Activated CD4-positive, alpha-beta T cell treated with anti-CD3 and anti-CD28 coated beads for 36 hours (primary cell): ENCODE data around the gene CCDC148. TPM values are rescaled to one million over a fixed set of nuclear protein-coding genes. Genes with fewer than 3 reads are reported as not detected.

Experiments
- ATAC-seq: fragments of 200-7000 bp; cut with Tn5 transposase; one replicate; pipeline ENCODE4 v1.10.0; 2021; ENCODE audit warnings: mild to moderate bottlenecking, moderate library complexity
- CTCF ChIA-PET: fragments of 350-600 bp; sonication (Branson Sonifier 250); formaldehyde crosslinking; loops from one replicate; lab custom pipeline; 2021; ENCODE audit warnings: antibody characterized with exemption; lab: Charles Lee
- POLR2A ChIA-PET: fragments of 350-600 bp; sonication (Branson Sonifier 250); formaldehyde crosslinking; loops from one replicate; lab custom pipeline; 2021; ENCODE audit warnings: antibody characterized with exemption, inconsistent platforms; lab: Charles Lee
- DNase-seq: peaks from one replicate; pipeline ENCODE4 v3.0.0-alpha.2; 2020
- H3K27ac Mint-ChIP-seq: one replicate; pipeline ENCODE4 v1.8.0; 2021; ENCODE audit warnings: mixed read lengths
- H3K27me3 Mint-ChIP-seq: one replicate; pipeline ENCODE4 v1.8.0; 2021; ENCODE audit warnings: mixed read lengths
- H3K36me3 Mint-ChIP-seq: one replicate; pipeline ENCODE4 v1.8.0; 2021; ENCODE audit warnings: low read depth, mixed read lengths
- H3K4me1 Mint-ChIP-seq: one replicate; pipeline ENCODE4 v1.8.0; 2021; ENCODE audit warnings: mixed read lengths
- H3K4me3 Mint-ChIP-seq: one replicate; pipeline ENCODE4 v1.8.0; 2021; ENCODE audit warnings: mild to moderate bottlenecking, moderate library complexity, mixed read lengths
- H3K9me3 Mint-ChIP-seq: one replicate; pipeline ENCODE4 v1.8.0; 2021; ENCODE audit warnings: low read depth, mixed read lengths
- intact Hi-C, 2 experiments: fragments of 100-400 bp; cut with DNase I in 1 of 2; cut with micrococcal nuclease in 1 of 2; formaldehyde crosslinking; loops; one replicate each; pipeline versions ENCODE4 v1.14.2 to v1.15.1; 2022 to 2024; cut with DNase I, micrococcal nuclease
- total RNA-seq, 2 experiments: library from RNA; stranded (reverse); gene quantifications; one replicate each; pipeline ENCODE4 v1.2.3, GENCODE V29; 2021

Gene CCDC148
- total RNA-seq, 2 experiments from 2014 or later: 0.23 to 0.26 TPM

DNA sequence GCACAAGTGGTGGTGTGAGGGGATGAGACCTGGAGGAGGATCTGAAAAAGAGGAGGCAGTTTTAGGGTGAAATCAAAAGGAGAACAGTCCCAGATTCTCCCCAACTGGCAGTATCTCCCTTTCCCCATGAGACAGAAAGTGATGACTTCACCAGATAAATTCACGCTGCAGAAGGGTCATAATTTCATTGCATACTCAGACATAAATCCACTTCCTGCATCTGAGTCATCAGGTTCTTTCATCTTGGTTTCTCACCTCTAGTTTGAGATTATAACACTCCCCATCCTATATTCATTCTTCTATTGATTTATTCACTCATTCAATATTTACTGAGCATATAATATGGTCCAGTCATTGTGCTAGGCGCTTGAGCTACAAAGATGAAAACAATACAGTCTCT lies 64.7 kb downstream of the CCDC148 start:
- DNase-seq (no peak), ATAC-seq (peak; percentile 92)
- H3K27ac Mint-ChIP-seq: peak overlapping the region; percentile 59
- ChIA-PET POLR2A (interaction anchor here (0.7 kb wide), 1 partner anchor 915 kb away, joined by 3 read pairs; no protein-coding TSS in a partner anchor), CTCF (no interaction called here)
- H3K36me3 Mint-ChIP-seq: no peaks in the 10 kb centered on the region
- peaks cover 12% of the 10 kb centered on the region for H3K27me3 Mint-ChIP-seq
- H3K4me1 Mint-ChIP-seq: peaks cover 8% of the 10 kb centered on the region
- intact Hi-C loops: loop anchor here (2.0 to 10.0 kb wide), 2 partner anchors 65 to 197 kb away; partner anchors contain the start of genes CCDC148 (in 1 of the 2) and PKP4 (in 1 of the 2)
- no peaks in the 10 kb centered on the region for H3K9me3 Mint-ChIP-seq
- H3K4me3 Mint-ChIP-seq: no peak overlapping the region

DNA sequence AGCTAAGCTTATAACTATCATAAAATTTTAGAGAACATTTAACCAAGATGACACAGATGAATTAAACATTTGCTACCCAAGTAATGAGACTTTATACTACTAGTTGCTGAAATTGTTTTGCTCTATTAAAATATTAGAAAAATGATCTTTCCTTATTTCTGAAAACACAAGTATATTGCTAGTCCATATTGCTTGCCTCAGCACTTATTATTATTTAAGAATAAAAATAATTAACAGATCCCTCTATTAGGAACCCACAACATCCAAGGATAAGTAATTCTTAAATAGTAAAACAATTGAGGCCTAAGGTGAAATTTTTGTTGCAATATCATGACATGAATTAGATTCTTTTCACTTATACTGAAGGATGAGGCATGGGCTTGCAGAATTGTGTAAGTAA lies 65.2 kb downstream of the CCDC148 start:
- CTCF ChIA-PET: no interaction called here
- Mint-ChIP-seq H3K4me1 (peaks cover 8% of the 10 kb centered on the region), H3K36me3 (no peaks in the 10 kb centered on the region), H3K27ac (no peak overlapping the region), H3K27me3 (peaks cover 13% of the 10 kb centered on the region), H3K4me3 (no peak overlapping the region), H3K9me3 (no peaks in the 10 kb centered on the region)
- intact Hi-C loops: loop anchor here in 1 of 2 experiments (10.0 kb wide), 1 partner anchor 197 kb away; no protein-coding TSS in a partner anchor
- DNase-seq: no peak
- POLR2A ChIA-PET: no interaction called here
- no peak for ATAC-seq

DNA sequence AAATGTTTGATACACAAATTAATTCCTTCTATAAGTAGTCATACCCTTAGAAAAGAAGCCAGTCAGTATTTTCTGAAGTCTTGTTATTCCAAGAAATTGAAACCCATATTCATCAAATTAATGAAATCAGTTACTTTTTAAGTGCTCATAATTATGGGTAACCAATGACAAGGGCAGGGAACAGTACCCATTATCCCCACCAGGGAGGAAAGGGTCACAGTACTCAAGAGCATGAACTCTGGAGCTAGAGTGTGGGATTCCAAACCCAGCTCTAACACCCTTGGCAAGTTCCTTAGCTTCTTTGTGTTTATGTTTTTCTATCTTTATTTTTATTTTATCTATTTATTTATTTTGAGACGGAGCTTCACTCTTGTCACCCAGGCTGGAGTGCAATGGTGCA lies 68.4 kb downstream of the CCDC148 start:
- Mint-ChIP-seq H3K4me1 (peaks cover 8% of the 10 kb centered on the region), H3K27ac (no peak overlapping the region), H3K36me3 (no peaks in the 10 kb centered on the region), H3K27me3 (peaks cover 11% of the 10 kb centered on the region), H3K4me3 (no peak overlapping the region), H3K9me3 (no peaks in the 10 kb centered on the region)
- CTCF ChIA-PET: interaction anchor here (0.6 to 0.7 kb wide), 2 partner anchors 8 to 196 kb away, joined by 3 read pairs; no protein-coding TSS in a partner anchor
- intact Hi-C loops: no loop called here
- DNase-seq: no peak
- no peak for ATAC-seq
- POLR2A ChIA-PET: no interaction called here

DNA sequence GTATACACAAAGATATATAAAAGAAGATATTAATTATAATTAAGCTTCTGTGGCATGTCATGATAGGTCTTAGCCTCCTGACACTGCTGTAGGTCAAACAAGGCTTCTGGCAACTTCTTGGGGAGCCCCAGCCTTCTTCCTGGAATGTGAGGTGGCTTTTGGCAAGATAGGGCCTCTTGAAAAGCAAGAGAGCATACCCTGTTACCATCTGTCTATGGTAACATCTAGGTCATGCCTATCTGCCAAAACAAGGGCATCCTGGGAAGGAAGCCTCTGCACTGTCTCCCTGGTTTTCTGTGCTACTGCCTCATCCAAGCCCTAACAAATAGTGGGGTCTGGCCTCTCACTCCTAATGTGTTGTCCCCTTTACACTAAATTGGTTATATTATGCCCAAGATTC lies 70.9 kb downstream of the CCDC148 start:
- ATAC-seq (no peak), DNase-seq (no peak)
- no peak overlapping the region for H3K4me3 Mint-ChIP-seq
- peaks cover 10% of the 10 kb centered on the region for H3K27me3 Mint-ChIP-seq
- no peak overlapping the region for H3K27ac Mint-ChIP-seq
- CTCF ChIA-PET: no interaction called here
- no peaks in the 10 kb centered on the region for H3K36me3 Mint-ChIP-seq
- POLR2A ChIA-PET: no interaction called here
- no peaks in the 10 kb centered on the region for H3K9me3 Mint-ChIP-seq
- H3K4me1 Mint-ChIP-seq: no peaks in the 10 kb centered on the region
- intact Hi-C loops: no loop called here

DNA sequence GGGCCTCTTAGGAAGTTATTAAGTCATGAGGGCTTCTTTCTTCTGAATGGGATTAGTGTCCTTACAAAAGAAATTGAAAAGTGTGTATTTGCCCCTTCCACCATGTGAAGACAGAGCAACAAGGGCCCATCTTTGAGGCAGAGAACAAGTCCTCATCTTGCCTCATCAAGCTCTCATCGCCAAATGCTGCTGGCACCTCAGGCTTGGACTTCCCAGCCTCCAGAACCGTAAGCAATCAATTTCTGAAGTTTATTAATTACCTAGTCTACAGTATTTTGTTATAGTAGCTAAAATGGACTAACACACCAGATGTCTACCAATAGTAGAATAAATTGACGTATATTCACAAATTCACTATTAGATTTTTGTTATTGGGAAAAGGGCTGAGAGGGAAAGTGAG lies 74.6 kb downstream of the CCDC148 start:
- ATAC-seq (no peak), DNase-seq (no peak)
- H3K4me3 Mint-ChIP-seq: no peak overlapping the region
- POLR2A ChIA-PET: no interaction called here
- CTCF ChIA-PET: interaction anchor here (0.5 to 1.4 kb wide), 2 partner anchors 34 to 449 kb away, joined by 3 read pairs; no protein-coding TSS in a partner anchor
- intact Hi-C loops: no loop called here
- H3K27me3 Mint-ChIP-seq: peaks cover 7% of the 10 kb centered on the region
- H3K36me3 Mint-ChIP-seq: no peaks in the 10 kb centered on the region
- no peaks in the 10 kb centered on the region for H3K4me1 Mint-ChIP-seq
- H3K27ac Mint-ChIP-seq: no peak overlapping the region
- H3K9me3 Mint-ChIP-seq: no peaks in the 10 kb centered on the region

DNA sequence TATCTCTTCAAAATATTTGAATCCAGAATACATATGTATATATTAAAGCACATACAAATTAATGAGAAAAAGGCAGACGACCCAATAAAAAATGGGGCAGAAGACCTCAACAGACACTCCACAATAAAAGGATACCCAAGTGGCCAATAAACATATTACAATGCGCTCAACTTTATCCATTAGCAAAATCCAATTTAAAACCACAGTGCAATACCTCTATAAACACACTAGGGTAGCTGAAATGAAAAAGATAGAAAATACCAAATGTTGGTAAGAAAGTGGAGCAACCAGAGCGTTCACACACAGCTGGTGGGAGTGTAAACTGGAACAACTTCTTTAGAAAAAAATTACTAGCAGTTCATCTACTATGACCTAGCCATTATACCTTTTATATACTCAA lies 75.3 kb downstream of the CCDC148 start:
- peaks cover 3% of the 10 kb centered on the region for H3K27me3 Mint-ChIP-seq
- H3K36me3 Mint-ChIP-seq: no peaks in the 10 kb centered on the region
- no peaks in the 10 kb centered on the region for H3K4me1 Mint-ChIP-seq
- ATAC-seq (no peak), DNase-seq (no peak)
- CTCF ChIA-PET: interaction anchor here (1.4 kb wide), 1 partner anchor 33 kb away, joined by 3 read pairs; no protein-coding TSS in a partner anchor
- no peak overlapping the region for H3K4me3 Mint-ChIP-seq
- POLR2A ChIA-PET: no interaction called here
- no peaks in the 10 kb centered on the region for H3K9me3 Mint-ChIP-seq
- H3K27ac Mint-ChIP-seq: no peak overlapping the region
- intact Hi-C loops: no loop called here

DNA sequence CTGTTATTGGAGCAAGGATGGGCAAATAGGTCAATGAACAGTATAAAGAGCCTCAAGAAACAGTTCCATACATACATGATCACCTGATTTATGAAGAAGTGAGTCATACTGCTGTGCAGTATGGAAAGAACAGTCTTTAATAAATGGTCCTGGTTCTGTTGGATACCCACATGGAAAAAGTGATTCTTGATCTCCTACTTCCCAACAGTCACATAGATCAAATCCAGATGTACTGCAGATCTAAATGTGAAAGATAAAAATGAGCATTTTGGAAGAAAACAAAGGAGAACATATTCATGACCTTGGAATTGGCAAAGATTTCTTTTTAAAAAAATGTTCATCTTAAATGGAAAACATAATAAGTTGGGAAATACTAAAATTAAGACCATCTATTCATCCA lies 75.8 kb downstream of the CCDC148 start:
- no peaks in the 10 kb centered on the region for H3K9me3 Mint-ChIP-seq
- CTCF ChIA-PET: interaction anchor here (1.4 kb wide), 1 partner anchor 32 kb away, joined by 3 read pairs; no protein-coding TSS in a partner anchor
- ATAC-seq: no peak

DNA sequence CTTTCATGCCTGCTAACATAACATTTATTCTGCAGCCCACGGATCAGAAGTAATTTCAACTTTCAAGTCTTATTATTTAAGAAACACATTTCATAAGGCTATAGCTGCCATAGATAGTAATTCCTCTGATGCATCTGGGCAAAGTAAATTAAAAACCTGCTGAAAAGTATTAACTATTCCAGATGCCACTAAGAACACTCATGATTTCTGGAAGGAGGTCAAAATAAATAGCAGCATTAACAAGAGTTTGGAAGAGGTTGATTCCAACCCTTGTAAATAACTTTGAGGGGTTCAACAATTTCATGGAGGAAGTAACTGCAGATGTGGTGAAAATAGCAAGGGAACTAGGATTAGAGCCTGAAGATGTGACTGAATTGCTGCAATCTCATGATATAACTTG lies 77.6 kb downstream of the CCDC148 start:
- Mint-ChIP-seq H3K36me3 (no peaks in the 10 kb centered on the region), H3K27ac (no peak overlapping the region), H3K4me3 (no peak overlapping the region), H3K4me1 (no peaks in the 10 kb centered on the region), H3K27me3 (peaks cover 3% of the 10 kb centered on the region), H3K9me3 (no peaks in the 10 kb centered on the region)
- intact Hi-C loops: no loop called here
- DNase-seq: no peak
- ChIA-PET POLR2A (no interaction called here), CTCF (interaction anchor here (0.5 kb wide), 1 partner anchor 339 kb away, joined by 3 read pairs; no protein-coding TSS in a partner anchor)
- no peak for ATAC-seq

More for the DNA sequence above, 75.8 kb downstream of the CCDC148 start:
- Mint-ChIP-seq H3K27me3 (peaks cover 3% of the 10 kb centered on the region), H3K36me3 (no peaks in the 10 kb centered on the region), H3K27ac (no peak overlapping the region), H3K4me1 (no peaks in the 10 kb centered on the region), H3K4me3 (no peak overlapping the region)
- intact Hi-C loops: no loop called here
- no peak for DNase-seq
- POLR2A ChIA-PET: no interaction called here

DNA sequence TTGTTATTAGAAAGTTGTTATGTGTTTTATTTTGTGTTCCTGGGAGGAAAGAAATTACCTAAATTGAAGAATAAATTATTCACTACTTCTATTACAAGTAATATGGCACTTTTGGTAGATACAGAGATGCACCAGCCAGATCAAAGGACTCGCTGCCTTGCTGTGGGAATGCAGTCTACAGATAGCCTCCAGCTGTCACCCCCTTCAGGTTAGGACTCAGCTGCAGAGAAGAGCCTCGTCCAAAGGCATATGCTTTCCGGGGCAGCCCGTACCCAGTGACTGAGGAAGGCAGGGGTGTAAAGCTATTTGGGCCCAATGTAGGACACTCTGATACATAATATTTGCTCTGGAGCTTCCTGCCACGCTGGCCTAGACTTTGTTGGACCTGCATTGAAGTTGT lies 90.2 kb downstream of the CCDC148 start:
- DNase-seq (no peak), ATAC-seq (no peak)
- H3K4me1 Mint-ChIP-seq: no peaks in the 10 kb centered on the region
- H3K27me3 Mint-ChIP-seq: no peaks in the 10 kb centered on the region
- no peak overlapping the region for H3K4me3 Mint-ChIP-seq
- ChIA-PET POLR2A (no interaction called here), CTCF (no interaction called here)
- peaks cover 2% of the 10 kb centered on the region for H3K9me3 Mint-ChIP-seq
- H3K27ac Mint-ChIP-seq: no peak overlapping the region
- intact Hi-C loops: no loop called here
- no peaks in the 10 kb centered on the region for H3K36me3 Mint-ChIP-seq

DNA sequence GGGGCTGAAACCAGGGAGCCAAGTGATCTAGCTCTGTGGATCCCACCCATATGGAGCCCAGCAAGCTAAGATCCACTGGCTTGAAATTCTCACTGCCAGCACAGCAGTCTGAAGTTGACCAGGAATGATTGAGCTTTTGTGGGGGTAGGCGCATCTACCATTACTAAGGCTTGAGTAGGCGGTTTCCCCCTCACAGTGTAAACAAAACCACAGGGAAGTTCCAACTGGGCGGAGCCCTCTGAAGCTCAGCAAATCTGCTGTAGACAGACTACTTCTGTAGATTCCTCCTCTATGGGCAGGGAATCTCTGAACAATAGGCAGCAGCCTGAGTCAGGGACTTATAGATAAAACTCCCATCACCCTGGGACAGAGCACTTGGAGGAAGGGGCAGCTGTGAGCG lies 96.7 kb downstream of the CCDC148 start:
- Mint-ChIP-seq H3K4me1 (no peaks in the 10 kb centered on the region), H3K27ac (no peak overlapping the region), H3K4me3 (no peak overlapping the region), H3K9me3 (peaks cover 2% of the 10 kb centered on the region), H3K27me3 (no peaks in the 10 kb centered on the region), H3K36me3 (no peaks in the 10 kb centered on the region)
- ATAC-seq (no peak), DNase-seq (peak; percentile 14)
- POLR2A ChIA-PET: no interaction called here
- intact Hi-C loops: loop anchor here in 1 of 2 experiments (1.0 kb wide), 1 partner anchor 16 kb away; no protein-coding TSS in a partner anchor
- CTCF ChIA-PET: no interaction called here

DNA sequence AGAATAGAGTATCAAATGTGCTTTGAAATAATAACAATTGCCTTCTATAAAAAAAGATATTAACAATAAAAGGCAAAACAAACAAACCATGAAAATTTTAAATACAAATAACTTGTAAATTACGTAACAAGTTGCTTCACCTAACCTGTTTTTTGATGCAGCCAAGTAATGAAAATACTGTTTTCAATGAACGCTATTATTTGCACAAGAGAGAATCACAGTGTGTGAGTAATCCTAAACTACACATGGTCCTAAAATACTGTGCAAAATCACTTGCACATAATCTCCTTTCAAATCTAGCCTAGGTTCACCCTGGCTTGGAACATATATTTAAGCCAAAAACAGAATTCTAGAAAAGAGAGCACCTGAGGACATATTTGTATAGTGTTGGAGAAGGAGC lies 98.9 kb downstream of the CCDC148 start:
- intact Hi-C loops: no loop called here

DNA sequence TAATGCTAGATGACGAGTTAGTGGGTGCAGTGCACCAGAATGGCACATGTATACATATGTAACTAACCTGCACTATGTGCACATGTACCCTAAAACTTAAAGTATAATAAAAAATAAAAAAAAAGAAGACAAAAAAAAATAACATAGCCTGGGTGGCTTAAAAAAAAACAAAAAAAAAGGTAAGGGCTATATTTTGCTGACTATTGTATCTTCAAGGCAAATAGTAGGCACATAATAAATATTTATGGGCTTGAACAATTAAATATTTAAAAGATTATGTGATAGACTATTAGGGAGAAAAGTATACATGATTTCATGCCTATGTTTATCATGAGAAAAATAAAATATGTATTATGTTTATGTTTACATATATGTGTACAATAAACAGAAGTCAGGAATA lies 99.4 kb downstream of the CCDC148 start:
- no peak for DNase-seq
- H3K4me1 Mint-ChIP-seq: no peaks in the 10 kb centered on the region
- H3K36me3 Mint-ChIP-seq: no peaks in the 10 kb centered on the region
- H3K4me3 Mint-ChIP-seq: no peak overlapping the region
- ChIA-PET POLR2A (no interaction called here), CTCF (no interaction called here)
- ATAC-seq: no peak
- peaks cover 2% of the 10 kb centered on the region for H3K9me3 Mint-ChIP-seq
- H3K27ac Mint-ChIP-seq: no peak overlapping the region
- intact Hi-C loops: no loop called here
- no peaks in the 10 kb centered on the region for H3K27me3 Mint-ChIP-seq

More for the DNA sequence above, 98.9 kb downstream of the CCDC148 start:
- Mint-ChIP-seq H3K4me1 (no peaks in the 10 kb centered on the region), H3K9me3 (peaks cover 2% of the 10 kb centered on the region), H3K27ac (no peak overlapping the region), H3K36me3 (no peaks in the 10 kb centered on the region), H3K27me3 (no peaks in the 10 kb centered on the region), H3K4me3 (no peak overlapping the region)
- no peak for DNase-seq
- POLR2A ChIA-PET: no interaction called here
- CTCF ChIA-PET: no interaction called here
- no peak for ATAC-seq
